ENCODE results near the gene POLR2E.

- TF ChIP-seq RAD21 (IDR thresholded peaks at IDR 0.05 in 1 of 2, conservative IDR thresholded peaks at IDR 0.05 in 1 of 2; ENCODE audit: low read depth in 2 of 2, low read length in 2 of 2) (no peak), CTCF (IDR thresholded peaks at IDR 0.05; ENCODE audit: control extremely low read depth in 1 of 3, insufficient read depth in 1 of 3, low read depth in 1 of 3, low read length in 3 of 3) (no peak), YY1 (IDR thresholded peaks at IDR 0.05; ENCODE audit: low read depth, low read length) (no peak), SIX5 (IDR thresholded peaks at IDR 0.05; ENCODE audit: low read depth, low read length) (no peak), PHF8 (conservative IDR thresholded peaks at IDR 0.05; ENCODE audit: low read depth, low read length) (no peak)
These were observed 20.7 kb upstream of the POLR2E start for GRCh38 chr19:1115646-1116420.
